ENCODE measurements around the gene GSDME.

- TF ChIP-seq, protein P1, sequence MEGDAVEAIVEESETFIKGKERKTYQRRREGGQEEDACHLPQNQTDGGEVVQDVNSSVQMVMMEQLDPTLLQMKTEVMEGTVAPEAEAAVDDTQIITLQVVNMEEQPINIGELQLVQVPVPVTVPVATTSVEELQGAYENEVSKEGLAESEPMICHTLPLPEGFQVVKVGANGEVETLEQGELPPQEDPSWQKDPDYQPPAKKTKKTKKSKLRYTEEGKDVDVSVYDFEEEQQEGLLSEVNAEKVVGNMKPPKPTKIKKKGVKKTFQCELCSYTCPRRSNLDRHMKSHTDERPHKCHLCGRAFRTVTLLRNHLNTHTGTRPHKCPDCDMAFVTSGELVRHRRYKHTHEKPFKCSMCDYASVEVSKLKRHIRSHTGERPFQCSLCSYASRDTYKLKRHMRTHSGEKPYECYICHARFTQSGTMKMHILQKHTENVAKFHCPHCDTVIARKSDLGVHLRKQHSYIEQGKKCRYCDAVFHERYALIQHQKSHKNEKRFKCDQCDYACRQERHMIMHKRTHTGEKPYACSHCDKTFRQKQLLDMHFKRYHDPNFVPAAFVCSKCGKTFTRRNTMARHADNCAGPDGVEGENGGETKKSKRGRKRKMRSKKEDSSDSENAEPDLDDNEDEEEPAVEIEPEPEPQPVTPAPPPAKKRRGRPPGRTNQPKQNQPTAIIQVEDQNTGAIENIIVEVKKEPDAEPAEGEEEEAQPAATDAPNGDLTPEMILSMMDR (IDR thresholded peaks at IDR 0.05; ENCODE audit: insufficient read depth, low read length), result no peak
- TF ChIP-seq POLR2AphosphoS5 (IDR thresholded peaks at IDR 0.05; ENCODE audit: low read depth) (no peak), REST (IDR thresholded peaks at IDR 0.05; ENCODE audit: insufficient replicate concordance, low read depth) (no peak), GABPA (IDR thresholded peaks at IDR 0.05; ENCODE audit: low read depth) (no peak)
These were observed 31.8 kb upstream of the GSDME start for GRCh38 chr7:24788961-24789576.

All from HL-60 (cell line).